ENCODE measurements around the gene FLNA. TPM values are rescaled to one million over a fixed set of nuclear protein-coding genes. Genes with fewer than 3 reads are reported as not detected.

The FLNA gene
- total and polyA plus RNA-seq, 7 experiments from 2014 or later, result 96.0 to 1,423 (median 462) TPM

- POLR2A ChIA-PET, result interaction anchor here (0.7 kb wide), 1 partner anchor 14 kb away, joined by 3 read pairs; no protein-coding TSS in a partner anchor
- H3K36me3 Mint-ChIP-seq, result peaks cover 0 to 9% (median 0%) of the 10 kb centered on the region in 5 donors
Observed at GRCh38 chrX:154357205-154357604, 17.2 kb downstream of the FLNA start.

GRCh38 chrX:154356596-154356995 lies 17.8 kb downstream of the FLNA start:
- Mint-ChIP-seq H3K9me3 (no peaks in the 10 kb centered on the region), H3K4me3 (no peak overlapping the region)
- POLR2A ChIA-PET, result interaction anchor here (0.7 to 1.0 kb wide), 2 partner anchors 15 to 23 kb away, joined by 3 read pairs; partner anchors contain the start of gene EMD

More at GRCh38 chrX:154357205-154357604, 17.2 kb downstream of the FLNA start:
- Mint-ChIP-seq H3K9me3 (no peaks in the 10 kb centered on the region), H3K4me1 (peaks cover 4 to 19% (median 10%) of the 10 kb centered on the region in 7 donors), H3K4me3 (no peak overlapping the region), H3K27ac (no peak overlapping the region), H3K27me3 (no peaks in the 10 kb centered on the region)
- no peak for ATAC-seq
- H3K4me1 ChIP-seq (ENCODE audit: control insufficient read depth in 2 of 2, insufficient read depth in 2 of 2, low read length in 2 of 2), result peaks cover 8 to 54% of the 10 kb centered on the region in 2 donors
- H3K36me3 ChIP-seq (ENCODE audit: control insufficient read depth in 2 of 3, insufficient read depth in 3 of 3, low read length in 3 of 3), result peaks cover 27 to 96% (median 40%) of the 10 kb centered on the region in 3 experiments
- DNase-seq, result no peak
- no peak overlapping the region for H3K4me3 ChIP-seq (ENCODE audit: low read length)
- H3K27ac ChIP-seq (ENCODE audit: low read depth, low read length), result peak overlapping the region; percentile 40
- intact Hi-C loops (cut with micrococcal nuclease), result no loop called here
- H3K27me3 ChIP-seq (ENCODE audit: control insufficient read depth in 2 of 2, insufficient read depth in 2 of 2, low read length in 2 of 2), result no peaks in the 10 kb centered on the region
- CTCF ChIA-PET, result interaction anchor here (0.6 kb wide), 1 partner anchor 185 kb away, joined by 3 read pairs; no protein-coding TSS in a partner anchor
- no peaks in the 10 kb centered on the region for H3K9me3 ChIP-seq (ENCODE audit: control insufficient read depth in 2 of 3, low read length in 3 of 3)

GRCh38 chrX:154355776-154356140 lies 18.7 kb downstream of the FLNA start:
- Mint-ChIP-seq H3K9me3 (no peaks in the 10 kb centered on the region), H3K27ac (no peak overlapping the region), H3K36me3 (peaks cover 0 to 9% (median 0%) of the 10 kb centered on the region in 5 donors), H3K4me3 (no peak overlapping the region), H3K4me1 (peaks cover 5 to 22% (median 18%) of the 10 kb centered on the region in 7 donors), H3K27me3 (no peaks in the 10 kb centered on the region)
- intact Hi-C loops (cut with micrococcal nuclease), result no loop called here
- no peak for ATAC-seq
- Histone ChIP-seq H3K4me3 (ENCODE audit: low read length) (no peak overlapping the region), H3K27me3 (ENCODE audit: control insufficient read depth in 2 of 2, insufficient read depth in 2 of 2, low read length in 2 of 2) (no peaks in the 10 kb centered on the region), H3K4me1 (ENCODE audit: control insufficient read depth in 2 of 2, insufficient read depth in 2 of 2, low read length in 2 of 2) (peaks cover 23 to 63% of the 10 kb centered on the region in 2 donors), H3K36me3 (ENCODE audit: control insufficient read depth in 2 of 3, insufficient read depth in 3 of 3, low read length in 3 of 3) (peaks cover 15 to 98% (median 28%) of the 10 kb centered on the region in 3 experiments), H3K9me3 (ENCODE audit: control insufficient read depth in 2 of 3, low read length in 3 of 3) (no peaks in the 10 kb centered on the region), H3K27ac (ENCODE audit: low read depth, low read length) (no peak overlapping the region)
- no peak for DNase-seq
- CTCF ChIA-PET, result no interaction called here
- POLR2A ChIA-PET, result interaction anchor here (0.7 to 1.0 kb wide), 2 partner anchors 10 to 24 kb away, joined by 3 read pairs; partner anchors contain the start of gene EMD

More at GRCh38 chrX:154356596-154356995, 17.8 kb downstream of the FLNA start:
- peak overlapping the region in 4 of 9 donors; percentile 14 to 84 (median 66) for H3K27ac Mint-ChIP-seq
- peaks cover 15 to 60% of the 10 kb centered on the region in 2 donors for H3K4me1 ChIP-seq (ENCODE audit: control insufficient read depth in 2 of 2, insufficient read depth in 2 of 2, low read length in 2 of 2)
- intact Hi-C loops (cut with micrococcal nuclease), result no loop called here
- H3K9me3 ChIP-seq (ENCODE audit: control insufficient read depth in 2 of 3, low read length in 3 of 3), result no peaks in the 10 kb centered on the region
- H3K4me1 Mint-ChIP-seq, result peaks cover 5 to 20% (median 13%) of the 10 kb centered on the region in 7 donors
- CTCF ChIA-PET, result interaction anchor here (0.6 kb wide), 1 partner anchor 186 kb away, joined by 3 read pairs; no protein-coding TSS in a partner anchor
- H3K27ac ChIP-seq (ENCODE audit: low read depth, low read length), result no peak overlapping the region
- peaks cover 0 to 9% (median 0%) of the 10 kb centered on the region in 5 donors for H3K36me3 Mint-ChIP-seq
- no peaks in the 10 kb centered on the region for H3K27me3 ChIP-seq (ENCODE audit: control insufficient read depth in 2 of 2, insufficient read depth in 2 of 2, low read length in 2 of 2)
- ATAC-seq (no peak), DNase-seq (no peak)
- H3K4me3 ChIP-seq (ENCODE audit: low read length), result no peak overlapping the region
- H3K27me3 Mint-ChIP-seq, result no peaks in the 10 kb centered on the region
- peaks cover 21 to 96% (median 34%) of the 10 kb centered on the region in 3 experiments for H3K36me3 ChIP-seq (ENCODE audit: control insufficient read depth in 2 of 3, insufficient read depth in 3 of 3, low read length in 3 of 3)

GRCh38 chrX:154355094-154355775 lies 19.2 kb downstream of the FLNA start:
- no peaks in the 10 kb centered on the region for H3K27me3 ChIP-seq (ENCODE audit: control insufficient read depth in 2 of 2, insufficient read depth in 2 of 2, low read length in 2 of 2)
- peaks cover 0 to 7% (median 0%) of the 10 kb centered on the region in 5 donors for H3K36me3 Mint-ChIP-seq
- peaks cover 15 to 97% (median 28%) of the 10 kb centered on the region in 3 experiments for H3K36me3 ChIP-seq (ENCODE audit: control insufficient read depth in 2 of 3, insufficient read depth in 3 of 3, low read length in 3 of 3)
- H3K9me3 ChIP-seq (ENCODE audit: control insufficient read depth in 2 of 3, low read length in 3 of 3), result no peaks in the 10 kb centered on the region
- no peaks in the 10 kb centered on the region for H3K27me3 Mint-ChIP-seq
- no peaks in the 10 kb centered on the region for H3K9me3 Mint-ChIP-seq
- H3K4me3 Mint-ChIP-seq, result peak overlapping the region in 1 of 10 donors; percentile 47
- POLR2A ChIA-PET, result interaction anchor here (1.0 kb wide), 1 partner anchor 24 kb away, joined by 3 read pairs; the partner anchor contains the start of gene EMD
- no peak overlapping the region for H3K27ac ChIP-seq (ENCODE audit: low read depth, low read length)
- H3K4me3 ChIP-seq (ENCODE audit: low read length), result no peak overlapping the region
- CTCF ChIA-PET, result no interaction called here
- DNase-seq, result no peak
- intact Hi-C loops (cut with micrococcal nuclease), result no loop called here
- peaks cover 5 to 27% (median 18%) of the 10 kb centered on the region in 7 donors for H3K4me1 Mint-ChIP-seq
- no peak for ATAC-seq
- peak overlapping the region in 1 of 9 donors; percentile 82 for H3K27ac Mint-ChIP-seq
- peaks cover 28 to 68% of the 10 kb centered on the region in 2 donors for H3K4me1 ChIP-seq (ENCODE audit: control insufficient read depth in 2 of 2, insufficient read depth in 2 of 2, low read length in 2 of 2)

GRCh38 chrX:154354516-154354915 lies 19.9 kb downstream of the FLNA start:
- Histone ChIP-seq H3K4me1 (ENCODE audit: control insufficient read depth in 2 of 2, insufficient read depth in 2 of 2, low read length in 2 of 2) (peaks cover 29 to 75% of the 10 kb centered on the region in 2 donors), H3K27me3 (ENCODE audit: control insufficient read depth in 2 of 2, insufficient read depth in 2 of 2, low read length in 2 of 2) (no peaks in the 10 kb centered on the region), H3K36me3 (ENCODE audit: control insufficient read depth in 2 of 3, insufficient read depth in 3 of 3, low read length in 3 of 3) (peaks cover 16 to 97% (median 27%) of the 10 kb centered on the region in 3 experiments), H3K27ac (ENCODE audit: low read depth, low read length) (no peak overlapping the region), H3K4me3 (ENCODE audit: low read length) (no peak overlapping the region), H3K9me3 (ENCODE audit: control insufficient read depth in 2 of 3, low read length in 3 of 3) (no peaks in the 10 kb centered on the region)
- DNase-seq, result no peak
- peaks cover 0 to 7% (median 0%) of the 10 kb centered on the region in 5 donors for H3K36me3 Mint-ChIP-seq
- ChIA-PET CTCF (no interaction called here), POLR2A (no interaction called here)
- ATAC-seq, result no peak
- H3K4me1 Mint-ChIP-seq, result peaks cover 8 to 33% (median 18%) of the 10 kb centered on the region in 7 donors
- H3K27ac Mint-ChIP-seq, result no peak overlapping the region
- no peaks in the 10 kb centered on the region for H3K9me3 Mint-ChIP-seq
- no peaks in the 10 kb centered on the region for H3K27me3 Mint-ChIP-seq
- intact Hi-C loops (cut with micrococcal nuclease), result no loop called here
- peak overlapping the region in 1 of 10 donors; percentile 47 for H3K4me3 Mint-ChIP-seq

- peaks cover 9 to 33% (median 18%) of the 10 kb centered on the region in 7 donors for H3K4me1 Mint-ChIP-seq
- intact Hi-C loops (cut with micrococcal nuclease), result no loop called here
- peaks cover 0 to 7% (median 0%) of the 10 kb centered on the region in 5 donors for H3K36me3 Mint-ChIP-seq
- peak overlapping the region in 1 of 10 donors; percentile 23 for H3K4me3 Mint-ChIP-seq
- CTCF ChIA-PET, result no interaction called here
- no peaks in the 10 kb centered on the region for H3K9me3 Mint-ChIP-seq
- H3K27me3 Mint-ChIP-seq, result no peaks in the 10 kb centered on the region
- Histone ChIP-seq H3K36me3 (ENCODE audit: control insufficient read depth in 2 of 3, insufficient read depth in 3 of 3, low read length in 3 of 3) (peaks cover 16 to 97% (median 22%) of the 10 kb centered on the region in 3 experiments), H3K4me1 (ENCODE audit: control insufficient read depth in 2 of 2, insufficient read depth in 2 of 2, low read length in 2 of 2) (peaks cover 29 to 78% of the 10 kb centered on the region in 2 donors), H3K27me3 (ENCODE audit: control insufficient read depth in 2 of 2, insufficient read depth in 2 of 2, low read length in 2 of 2) (no peaks in the 10 kb centered on the region), H3K4me3 (ENCODE audit: low read length) (no peak overlapping the region), H3K27ac (ENCODE audit: low read depth, low read length) (no peak overlapping the region), H3K9me3 (ENCODE audit: control insufficient read depth in 2 of 3, low read length in 3 of 3) (no peaks in the 10 kb centered on the region)
- DNase-seq (no peak), ATAC-seq (no peak)
- no peak overlapping the region for H3K27ac Mint-ChIP-seq
- POLR2A ChIA-PET, result no interaction called here
Observed at GRCh38 chrX:154354013-154354412, 20.4 kb downstream of the FLNA start.
